ENCODE results near the gene FADS1.

Gene FADS1

GRCh38 chr11:61817471-61818202 lies 834 bp upstream of the FADS1 start:
- no peak for DNase-seq

GRCh38 chr11:61815790-61816735 lies 740 bp downstream of the FADS1 start:
- DNase-seq, result peak; percentile 53

- peak; percentile 47 for DNase-seq
Measured at GRCh38 chr11:61814958-61815789, 1.6 kb downstream of the FADS1 start.

GRCh38 chr11:61814247-61814957 lies 2.4 kb downstream of the FADS1 start:
- peak; percentile 11 for DNase-seq

GRCh38 chr11:61812736-61813411 lies 3.9 kb downstream of the FADS1 start:
- DNase-seq, result no peak

GRCh38 chr11:61811831-61812230 lies 5.0 kb downstream of the FADS1 start:
- DNase-seq, result no peak

- no peak for DNase-seq
Measured at GRCh38 chr11:61810671-61811175, 6.1 kb downstream of the FADS1 start.

- no peak for DNase-seq
Measured at GRCh38 chr11:61806785-61807184, 10.0 kb downstream of the FADS1 start.

GRCh38 chr11:61805146-61805545 lies 11.7 kb downstream of the FADS1 start:
- DNase-seq, result no peak

- DNase-seq, result no peak
Measured at GRCh38 chr11:61803889-61804647, 12.7 kb downstream of the FADS1 start.

- DNase-seq, result no peak
Measured at GRCh38 chr11:61802605-61803004, 14.2 kb downstream of the FADS1 start.

- no peak for DNase-seq
Measured at GRCh38 chr11:61800331-61801281, 16.2 kb downstream of the FADS1 start.

- DNase-seq, result no peak
Measured at GRCh38 chr11:61799665-61800284, 17.0 kb downstream of the FADS1 start.

GRCh38 chr11:61797263-61797944 lies 19.4 kb downstream of the FADS1 start:
- peak; percentile 82 for DNase-seq

GRCh38 chr11:61795876-61796526 lies 20.8 kb downstream of the FADS1 start:
- DNase-seq, result no peak

GRCh38 chr11:61795459-61795858 lies 21.3 kb downstream of the FADS1 start:
- DNase-seq, result no peak

GRCh38 chr11:61794579-61794978 lies 22.2 kb downstream of the FADS1 start:
- no peak for DNase-seq

- DNase-seq, result no peak
Measured at GRCh38 chr11:61793829-61794204, 23.0 kb downstream of the FADS1 start.
